Measurements from ENCODE around the gene HNRNPAB.
A peak's percentile ranks its signal among the peaks of the same experiment; 100 is the strongest.
"Not testable (repeated sequence)": the region's sequence is repeated elsewhere in the genome, so short reads cannot be mapped to it uniquely, and the experiment has no call there.

The HNRNPAB gene

DNA sequence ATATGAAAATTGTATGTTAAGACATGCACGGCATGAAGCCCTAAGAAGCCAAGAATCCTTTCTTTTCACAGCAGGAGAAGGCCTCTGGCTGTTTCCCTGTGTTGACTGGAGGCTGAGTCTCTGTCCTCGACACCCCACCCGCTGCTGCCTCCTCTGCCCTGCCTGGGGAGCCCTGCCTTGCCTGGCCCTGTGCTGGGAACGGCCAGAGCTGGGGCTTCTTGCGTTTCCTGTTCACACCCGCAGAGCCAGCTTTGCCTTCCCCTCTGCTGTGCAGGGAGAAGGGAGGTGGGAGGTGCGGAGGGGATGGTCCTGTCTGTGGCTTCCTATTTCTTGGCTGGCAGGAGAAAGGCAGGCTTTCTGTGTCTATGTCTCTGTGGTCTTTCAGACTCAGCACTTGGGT, 10.3 kb upstream of the HNRNPAB start:
- H3K4me3 ChIP-seq (ENCODE audit: low read length) = no peak overlapping the region
- no peak for DNase-seq (ENCODE audit: low read depth)
- no peak for TF ChIP-seq CTCF (IDR thresholded peaks at IDR 0.05; ENCODE audit: insufficient read depth, low read depth, low read length, missing control alignments)

DNA sequence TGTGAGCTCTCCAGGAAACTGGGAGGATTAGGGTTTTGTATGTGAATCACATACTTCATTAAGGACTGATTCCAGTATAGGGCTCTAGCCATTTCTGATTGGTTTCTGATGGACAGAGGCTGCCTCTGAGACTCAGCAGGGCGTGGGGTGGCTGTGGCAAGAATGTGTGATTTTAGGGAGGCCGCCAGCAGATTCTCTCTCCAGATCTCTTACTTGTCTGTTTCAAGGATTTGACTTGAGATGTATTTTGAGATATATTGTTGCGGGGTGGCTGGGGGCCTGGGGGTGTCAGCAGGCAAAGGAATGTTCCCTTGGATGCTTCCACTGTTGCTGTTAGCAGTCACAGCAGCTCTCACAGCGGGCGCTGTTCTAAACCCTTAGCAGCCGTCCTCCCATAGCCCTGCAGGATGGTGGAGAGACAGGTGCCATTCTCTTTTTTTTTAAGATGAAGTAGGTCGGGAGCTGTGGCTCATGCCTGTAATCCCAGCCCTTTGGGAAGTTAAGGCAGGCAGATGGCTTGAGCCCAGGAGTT, 8.0 kb upstream of the HNRNPAB start:
- H3K4me3 ChIP-seq (ENCODE audit: low read length) = no peak overlapping the region
- DNase-seq (ENCODE audit: low read depth) = no peak
- TF ChIP-seq CTCF (IDR thresholded peaks at IDR 0.05; ENCODE audit: insufficient read depth, low read depth, low read length, missing control alignments) = no peak

DNA sequence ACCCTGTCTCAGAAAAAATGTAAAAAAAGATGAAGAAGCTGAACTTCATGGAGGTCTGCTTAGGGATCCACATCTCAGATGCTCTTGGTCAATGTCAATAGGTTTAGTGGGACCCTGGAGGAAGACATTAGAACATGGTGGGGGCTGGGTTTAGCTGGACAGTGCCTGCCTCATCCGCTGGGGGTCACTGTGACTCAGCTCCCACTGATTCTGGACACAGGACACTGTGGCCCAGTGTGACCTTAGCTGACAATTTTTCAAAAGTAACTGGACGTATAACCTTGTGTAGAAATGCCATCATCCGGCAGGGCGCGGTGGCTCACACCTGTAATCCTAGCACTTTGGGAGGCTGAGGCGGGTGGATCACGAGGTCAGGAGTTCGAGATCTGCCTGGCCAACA, 7.3 kb upstream of the HNRNPAB start:
- no peak overlapping the region for H3K4me3 ChIP-seq (ENCODE audit: low read length)
- TF ChIP-seq CTCF (IDR thresholded peaks at IDR 0.05; ENCODE audit: insufficient read depth, low read depth, low read length, missing control alignments) = no peak
- DNase-seq (ENCODE audit: low read depth) = no peak

DNA sequence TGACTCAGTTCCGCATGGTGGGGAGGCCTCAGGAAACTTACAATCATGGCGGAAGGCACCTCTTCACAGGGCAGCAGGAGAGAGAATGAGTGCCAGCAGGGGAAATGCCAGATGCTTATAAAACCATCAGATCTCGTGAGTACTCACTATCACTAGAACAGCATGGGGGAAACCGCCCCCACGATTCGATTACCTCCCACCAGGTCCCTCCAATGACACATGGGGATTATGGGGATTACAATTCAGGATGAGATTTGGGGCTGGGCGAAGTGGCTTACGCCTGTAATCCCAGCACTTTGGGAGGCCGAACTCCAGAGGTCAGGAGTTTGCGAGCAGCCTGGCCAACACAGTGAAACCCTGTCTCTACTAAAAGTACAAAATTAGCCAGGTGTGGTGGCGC, 6.2 kb upstream of the HNRNPAB start:
- not testable (repeated sequence) for H3K4me3 ChIP-seq (ENCODE audit: low read length); DNase-seq (ENCODE audit: low read depth)

- H3K4me3 ChIP-seq (ENCODE audit: low read length) = no peak overlapping the region
- no peak for TF ChIP-seq CTCF (IDR thresholded peaks at IDR 0.05; ENCODE audit: insufficient read depth, low read depth, low read length, missing control alignments)
- no peak for DNase-seq (ENCODE audit: low read depth)
These were observed 5.6 kb upstream of the HNRNPAB start for GRCh38 chr5:178198706-178199105.

DNA sequence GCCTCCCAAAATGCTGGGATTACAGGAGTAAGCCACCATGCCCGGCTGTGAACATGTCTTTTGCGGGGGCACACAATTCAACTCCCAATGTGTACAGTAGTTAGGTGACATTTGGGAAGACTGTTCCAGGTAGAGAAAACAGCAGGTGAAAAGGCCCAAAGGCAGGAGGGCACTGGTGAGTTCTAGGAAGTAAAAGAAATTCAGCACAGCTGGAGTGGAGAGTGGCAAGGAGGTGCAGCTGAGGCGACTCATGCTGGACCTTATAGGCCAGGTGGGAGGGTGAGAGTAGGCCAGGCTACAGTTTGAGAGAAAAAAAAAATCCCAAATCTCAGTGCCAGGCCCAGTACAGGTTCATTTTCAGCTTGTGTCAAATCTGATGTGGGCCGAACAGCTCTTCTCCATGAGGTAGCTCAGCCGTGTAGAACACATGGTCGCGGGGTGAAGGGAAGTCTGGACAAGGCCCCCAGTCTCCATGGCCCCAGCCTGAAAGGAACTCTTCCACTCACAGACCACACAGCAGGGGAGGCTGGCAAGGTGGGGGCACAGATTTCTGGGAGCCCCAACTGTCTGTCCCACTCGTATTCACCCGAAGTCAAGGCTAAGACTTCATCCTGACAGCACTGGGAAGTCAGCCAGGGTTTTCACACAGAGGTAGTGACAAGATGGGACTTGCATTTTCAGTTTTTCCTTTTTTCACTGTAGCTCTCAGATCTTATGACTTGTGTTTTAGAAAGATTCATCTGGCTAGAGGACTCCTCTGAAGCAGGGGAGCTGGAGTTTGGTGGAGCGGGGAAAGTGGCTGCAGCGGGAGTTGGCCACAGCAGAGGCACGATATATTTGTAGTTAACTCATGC, 4.5 kb upstream of the HNRNPAB start:
- no peak for TF ChIP-seq CTCF (IDR thresholded peaks at IDR 0.05; ENCODE audit: insufficient read depth, low read depth, low read length, missing control alignments)
- DNase-seq (ENCODE audit: low read depth) = peak; percentile 81
- no peak overlapping the region for H3K4me3 ChIP-seq (ENCODE audit: low read length)

DNA sequence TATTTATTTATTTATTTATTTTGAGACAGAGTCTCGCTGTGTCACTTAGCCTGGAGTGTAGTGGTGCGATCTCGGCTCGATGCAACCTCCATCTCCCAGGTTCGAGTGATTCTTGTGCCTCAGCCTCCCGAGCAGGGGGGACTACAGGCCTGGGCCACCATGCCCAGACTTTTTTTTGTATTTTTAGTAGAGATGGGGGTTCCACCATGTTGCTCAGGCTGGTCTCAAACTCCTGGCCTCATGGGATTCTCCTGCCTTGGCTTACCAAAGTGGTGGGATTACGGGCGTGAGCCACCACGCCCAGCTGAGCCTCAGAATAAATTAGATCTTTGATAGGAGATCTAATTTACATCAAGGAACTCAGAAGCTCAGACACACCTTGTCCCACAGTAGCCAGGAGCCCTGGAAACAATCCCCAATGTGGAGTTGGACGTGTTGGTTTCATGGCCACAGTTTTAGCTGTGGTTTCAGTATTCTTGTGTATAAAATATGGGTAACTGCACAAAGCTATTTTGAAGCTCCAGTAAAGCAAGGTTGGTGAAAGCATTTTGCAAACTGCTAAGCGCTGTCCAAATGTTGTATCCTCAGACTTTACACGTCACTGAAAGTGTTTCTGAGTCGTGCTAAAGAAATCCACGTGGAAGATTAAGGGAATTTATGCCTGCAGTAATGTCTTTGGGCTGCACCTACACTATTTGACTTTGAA, 3.0 kb upstream of the HNRNPAB start:
- TF ChIP-seq CTCF (IDR thresholded peaks at IDR 0.05; ENCODE audit: insufficient read depth, low read depth, low read length, missing control alignments) = no peak
- peak; percentile 40 for DNase-seq (ENCODE audit: low read depth)
- no peak overlapping the region for H3K4me3 ChIP-seq (ENCODE audit: low read length)
